ENCODE data around the gene DZANK1. TPM values are rescaled to one million over a fixed set of nuclear protein-coding genes. Genes with fewer than 3 reads are reported as not detected.

DZANK1 gene
- total and polyA plus RNA-seq, 2 donors: 1.0 to 3.3 TPM

- Histone ChIP-seq H3K27ac (ENCODE audit: low read depth in 1 of 2, low read length in 1 of 2) (no peak overlapping the region), H3K4me1 (ENCODE audit: control insufficient read depth in 2 of 2, insufficient read depth in 2 of 2, low read length in 2 of 2) (no peaks in the 10 kb centered on the region), H3K4me3 (ENCODE audit: low read length in 2 of 2) (no peak overlapping the region), H3K27me3 (ENCODE audit: control insufficient read depth in 2 of 2, insufficient read depth in 1 of 2, low read length in 1 of 2) (no peaks in the 10 kb centered on the region), H3K9me3 (ENCODE audit: control insufficient read depth in 2 of 2, insufficient read depth in 1 of 2, low read length in 1 of 2) (no peaks in the 10 kb centered on the region), H3K36me3 (ENCODE audit: control insufficient read depth in 2 of 2, insufficient read depth in 2 of 2, low read length in 1 of 2) (no peaks in the 10 kb centered on the region)
- DNase-seq (ENCODE audit: low read depth in 6 of 9, low spot score in 9 of 9): no peak
Observed at GRCh38 chr20:18421608-18422007, 45.2 kb downstream of the DZANK1 start.

GRCh38 chr20:18416486-18416885, 50.3 kb downstream of the DZANK1 start:
- H3K27ac ChIP-seq (ENCODE audit: low read depth in 1 of 2, low read length in 1 of 2): no peak overlapping the region
- no peak for DNase-seq (ENCODE audit: low read depth in 6 of 9, low spot score in 9 of 9)

GRCh38 chr20:18414140-18414539, 52.7 kb downstream of the DZANK1 start:
- no peak overlapping the region for H3K4me3 ChIP-seq (ENCODE audit: low read length in 2 of 2)
- H3K4me1 ChIP-seq (ENCODE audit: control insufficient read depth in 2 of 2, insufficient read depth in 2 of 2, low read length in 2 of 2): no peaks in the 10 kb centered on the region
- DNase-seq (ENCODE audit: low read depth in 6 of 9, low spot score in 9 of 9): no peak
- 81% methylated on average over 5 of the region's 5 CpGs for WGBS
- no peak overlapping the region for H3K27ac ChIP-seq (ENCODE audit: low read depth in 1 of 2, low read length in 1 of 2)
- H3K27me3 ChIP-seq (ENCODE audit: control insufficient read depth in 2 of 2, insufficient read depth in 1 of 2, low read length in 1 of 2): no peaks in the 10 kb centered on the region
- no peaks in the 10 kb centered on the region for H3K36me3 ChIP-seq (ENCODE audit: control insufficient read depth in 2 of 2, insufficient read depth in 2 of 2, low read length in 1 of 2)
- no peaks in the 10 kb centered on the region for H3K9me3 ChIP-seq (ENCODE audit: control insufficient read depth in 2 of 2, insufficient read depth in 1 of 2, low read length in 1 of 2)

More at GRCh38 chr20:18416486-18416885, 50.3 kb downstream of the DZANK1 start:
- Histone ChIP-seq H3K4me1 (ENCODE audit: control insufficient read depth in 2 of 2, insufficient read depth in 2 of 2, low read length in 2 of 2) (no peaks in the 10 kb centered on the region), H3K36me3 (ENCODE audit: control insufficient read depth in 2 of 2, insufficient read depth in 2 of 2, low read length in 1 of 2) (no peaks in the 10 kb centered on the region), H3K4me3 (ENCODE audit: low read length in 2 of 2) (no peak overlapping the region), H3K9me3 (ENCODE audit: control insufficient read depth in 2 of 2, insufficient read depth in 1 of 2, low read length in 1 of 2) (no peaks in the 10 kb centered on the region), H3K27me3 (ENCODE audit: control insufficient read depth in 2 of 2, insufficient read depth in 1 of 2, low read length in 1 of 2) (no peaks in the 10 kb centered on the region)
- 97% methylated on average over 5 of the region's 5 CpGs for WGBS

- Histone ChIP-seq H3K27me3 (ENCODE audit: control insufficient read depth in 2 of 2, insufficient read depth in 1 of 2, low read length in 1 of 2) (no peaks in the 10 kb centered on the region), H3K9me3 (ENCODE audit: control insufficient read depth in 2 of 2, insufficient read depth in 1 of 2, low read length in 1 of 2) (no peaks in the 10 kb centered on the region), H3K27ac (ENCODE audit: low read depth in 1 of 2, low read length in 1 of 2) (no peak overlapping the region), H3K4me1 (ENCODE audit: control insufficient read depth in 2 of 2, insufficient read depth in 2 of 2, low read length in 2 of 2) (no peaks in the 10 kb centered on the region), H3K36me3 (ENCODE audit: control insufficient read depth in 2 of 2, insufficient read depth in 2 of 2, low read length in 1 of 2) (no peaks in the 10 kb centered on the region), H3K4me3 (ENCODE audit: low read length in 2 of 2) (no peak overlapping the region)
- 78% methylated on average over 6 of the region's 6 CpGs for WGBS
- no peak for DNase-seq (ENCODE audit: low read depth in 6 of 9, low spot score in 9 of 9)
Observed at GRCh38 chr20:18412221-18412901, 54.5 kb downstream of the DZANK1 start.

- no peaks in the 10 kb centered on the region for H3K9me3 ChIP-seq (ENCODE audit: control insufficient read depth in 2 of 2, insufficient read depth in 1 of 2, low read length in 1 of 2)
- 99% methylated on average over 8 of the region's 8 CpGs for WGBS
- DNase-seq (ENCODE audit: low read depth in 6 of 9, low spot score in 9 of 9): no peak
- no peak overlapping the region for H3K4me3 ChIP-seq (ENCODE audit: low read length in 2 of 2)
- no peak overlapping the region for H3K27ac ChIP-seq (ENCODE audit: low read depth in 1 of 2, low read length in 1 of 2)
- no peaks in the 10 kb centered on the region for H3K4me1 ChIP-seq (ENCODE audit: control insufficient read depth in 2 of 2, insufficient read depth in 2 of 2, low read length in 2 of 2)
- no peaks in the 10 kb centered on the region for H3K27me3 ChIP-seq (ENCODE audit: control insufficient read depth in 2 of 2, insufficient read depth in 1 of 2, low read length in 1 of 2)
- H3K36me3 ChIP-seq (ENCODE audit: control insufficient read depth in 2 of 2, insufficient read depth in 2 of 2, low read length in 1 of 2): no peaks in the 10 kb centered on the region
Observed at GRCh38 chr20:18405826-18406225, 61.0 kb downstream of the DZANK1 start.

GRCh38 chr20:18404172-18404571, 62.7 kb downstream of the DZANK1 start:
- no peaks in the 10 kb centered on the region for H3K4me1 ChIP-seq (ENCODE audit: control insufficient read depth in 2 of 2, insufficient read depth in 2 of 2, low read length in 2 of 2)
- no peak for DNase-seq (ENCODE audit: low read depth in 6 of 9, low spot score in 9 of 9)
- no peak overlapping the region for H3K27ac ChIP-seq (ENCODE audit: low read depth in 1 of 2, low read length in 1 of 2)
- no peaks in the 10 kb centered on the region for H3K36me3 ChIP-seq (ENCODE audit: control insufficient read depth in 2 of 2, insufficient read depth in 2 of 2, low read length in 1 of 2)
- H3K9me3 ChIP-seq (ENCODE audit: control insufficient read depth in 2 of 2, insufficient read depth in 1 of 2, low read length in 1 of 2): no peaks in the 10 kb centered on the region
- no peak overlapping the region for H3K4me3 ChIP-seq (ENCODE audit: low read length in 2 of 2)
- 93% methylated on average over 2 of the region's 2 CpGs for WGBS
- H3K27me3 ChIP-seq (ENCODE audit: control insufficient read depth in 2 of 2, insufficient read depth in 1 of 2, low read length in 1 of 2): no peaks in the 10 kb centered on the region

- Histone ChIP-seq H3K27me3 (ENCODE audit: control insufficient read depth in 2 of 2, insufficient read depth in 1 of 2, low read length in 1 of 2) (no peaks in the 10 kb centered on the region), H3K36me3 (ENCODE audit: control insufficient read depth in 2 of 2, insufficient read depth in 2 of 2, low read length in 1 of 2) (no peaks in the 10 kb centered on the region), H3K9me3 (ENCODE audit: control insufficient read depth in 2 of 2, insufficient read depth in 1 of 2, low read length in 1 of 2) (no peaks in the 10 kb centered on the region), H3K4me1 (ENCODE audit: control insufficient read depth in 2 of 2, insufficient read depth in 2 of 2, low read length in 2 of 2) (no peaks in the 10 kb centered on the region), H3K4me3 (ENCODE audit: low read length in 2 of 2) (no peak overlapping the region), H3K27ac (ENCODE audit: low read depth in 1 of 2, low read length in 1 of 2) (no peak overlapping the region)
- no peak for DNase-seq (ENCODE audit: low read depth in 6 of 9, low spot score in 9 of 9)
Observed at GRCh38 chr20:18403269-18403668, 63.6 kb downstream of the DZANK1 start.

- no peaks in the 10 kb centered on the region for H3K27me3 ChIP-seq (ENCODE audit: control insufficient read depth in 2 of 2, insufficient read depth in 1 of 2, low read length in 1 of 2)
- no peak overlapping the region for H3K27ac ChIP-seq (ENCODE audit: low read depth in 1 of 2, low read length in 1 of 2)
- DNase-seq (ENCODE audit: low read depth in 6 of 9, low spot score in 9 of 9): no peak
- 99% methylated on average over 3 of the region's 3 CpGs for WGBS
- no peak overlapping the region for H3K4me3 ChIP-seq (ENCODE audit: low read length in 2 of 2)
- no peaks in the 10 kb centered on the region for H3K36me3 ChIP-seq (ENCODE audit: control insufficient read depth in 2 of 2, insufficient read depth in 2 of 2, low read length in 1 of 2)
- no peaks in the 10 kb centered on the region for H3K4me1 ChIP-seq (ENCODE audit: control insufficient read depth in 2 of 2, insufficient read depth in 2 of 2, low read length in 2 of 2)
- no peaks in the 10 kb centered on the region for H3K9me3 ChIP-seq (ENCODE audit: control insufficient read depth in 2 of 2, insufficient read depth in 1 of 2, low read length in 1 of 2)
Observed at GRCh38 chr20:18401305-18401704, 65.5 kb downstream of the DZANK1 start.

GRCh38 chr20:18400460-18400859, 66.4 kb downstream of the DZANK1 start:
- H3K36me3 ChIP-seq (ENCODE audit: control insufficient read depth in 2 of 2, insufficient read depth in 2 of 2, low read length in 1 of 2): no peaks in the 10 kb centered on the region
- WGBS: 96% methylated on average over 2 of the region's 2 CpGs
- no peak for DNase-seq (ENCODE audit: low read depth in 6 of 9, low spot score in 9 of 9)

More at GRCh38 chr20:18400460-18400859, 66.4 kb downstream of the DZANK1 start:
- Histone ChIP-seq H3K27me3 (ENCODE audit: control insufficient read depth in 2 of 2, insufficient read depth in 1 of 2, low read length in 1 of 2) (no peaks in the 10 kb centered on the region), H3K4me3 (ENCODE audit: low read length in 2 of 2) (no peak overlapping the region), H3K4me1 (ENCODE audit: control insufficient read depth in 2 of 2, insufficient read depth in 2 of 2, low read length in 2 of 2) (no peaks in the 10 kb centered on the region), H3K9me3 (ENCODE audit: control insufficient read depth in 2 of 2, insufficient read depth in 1 of 2, low read length in 1 of 2) (no peaks in the 10 kb centered on the region), H3K27ac (ENCODE audit: low read depth in 1 of 2, low read length in 1 of 2) (no peak overlapping the region)

Measured in thymus (tissue), 11 donors.